ENCODE data around the gene ICA1.
A peak's percentile ranks its signal among the peaks of the same experiment; 100 is the strongest.

The ICA1 gene

DNA sequence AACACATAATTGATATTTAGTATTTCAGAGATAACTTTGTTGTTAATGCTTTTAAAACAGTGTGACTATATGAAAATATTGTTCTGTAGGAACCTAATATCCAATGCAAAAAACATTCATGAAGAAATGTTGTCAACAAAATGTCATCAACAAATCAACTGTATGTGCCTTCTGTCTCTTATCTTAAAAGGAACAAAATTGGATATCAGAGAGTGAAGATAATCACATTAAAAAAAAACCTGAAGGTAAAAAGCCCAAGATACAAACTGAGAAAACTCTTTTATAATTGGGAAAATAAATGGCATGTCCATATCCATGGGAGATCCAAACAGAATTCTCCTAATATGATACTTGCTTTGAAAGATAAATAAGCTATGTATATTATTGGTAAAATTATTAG is 33.9 kb downstream of the ICA1 start:
- DNase-seq (ENCODE audit: low read depth, low spot score) = no peak

DNA sequence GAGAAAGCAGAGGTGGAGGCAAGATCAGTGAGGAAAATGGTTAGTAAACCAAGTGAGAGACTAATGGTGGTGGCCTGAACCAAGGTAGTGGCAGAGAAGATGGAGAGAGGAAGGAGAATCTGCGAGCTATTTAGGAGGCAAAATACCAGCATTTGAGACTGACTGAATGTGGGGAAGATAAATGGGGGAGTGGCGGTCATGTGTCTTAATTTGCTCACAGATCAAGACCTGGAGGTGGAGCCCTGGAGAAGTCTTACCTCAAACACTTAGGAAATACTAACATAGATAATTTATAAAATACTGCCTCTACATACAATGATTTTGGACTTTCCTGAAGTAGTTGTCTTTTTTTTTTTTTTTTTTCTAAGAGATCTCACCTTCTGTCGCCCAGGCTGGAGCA is 34.7 kb downstream of the ICA1 start:
- DNase-seq (ENCODE audit: low read depth, low spot score) = no peak

DNA sequence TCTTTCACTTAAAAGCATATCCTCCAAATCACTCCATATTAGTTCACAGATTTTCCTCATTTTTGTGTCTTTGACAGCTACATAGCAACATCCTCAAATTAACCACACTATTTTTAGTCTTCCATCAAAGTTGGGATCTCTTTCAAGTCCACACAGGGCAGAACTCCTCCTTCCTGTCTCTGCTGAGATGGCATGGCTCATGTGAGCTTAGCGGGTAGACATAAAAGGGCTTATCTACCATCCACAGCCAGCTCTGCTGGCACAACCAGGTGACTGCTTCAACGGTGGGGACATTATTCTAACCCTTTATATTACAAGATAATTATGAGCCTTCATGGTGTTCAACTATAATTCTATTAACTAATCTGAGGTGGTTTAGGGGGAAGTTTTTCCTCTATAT is 35.5 kb downstream of the ICA1 start:
- no peak for DNase-seq (ENCODE audit: low read depth, low spot score)

DNA sequence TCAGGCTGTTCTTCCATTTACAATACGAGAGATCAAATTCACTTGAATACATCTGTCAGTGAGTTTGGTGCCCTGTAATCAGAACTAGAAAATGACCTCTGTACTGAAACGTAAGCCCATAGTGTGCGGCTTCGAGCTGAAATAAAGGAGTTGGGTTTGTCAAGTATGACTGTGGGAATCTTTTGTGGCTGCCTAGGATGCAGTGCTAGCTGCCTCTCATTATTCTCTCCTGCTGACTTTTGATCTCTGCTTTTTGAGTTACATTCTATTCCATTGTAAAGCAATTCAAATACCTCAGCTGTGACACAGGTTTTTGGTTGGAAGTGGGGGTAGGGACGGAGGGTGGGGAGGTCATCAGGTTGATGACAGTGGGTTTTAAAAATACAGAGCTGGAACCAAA is 40.4 kb downstream of the ICA1 start:
- no peak for DNase-seq (ENCODE audit: low read depth, low spot score)

DNA sequence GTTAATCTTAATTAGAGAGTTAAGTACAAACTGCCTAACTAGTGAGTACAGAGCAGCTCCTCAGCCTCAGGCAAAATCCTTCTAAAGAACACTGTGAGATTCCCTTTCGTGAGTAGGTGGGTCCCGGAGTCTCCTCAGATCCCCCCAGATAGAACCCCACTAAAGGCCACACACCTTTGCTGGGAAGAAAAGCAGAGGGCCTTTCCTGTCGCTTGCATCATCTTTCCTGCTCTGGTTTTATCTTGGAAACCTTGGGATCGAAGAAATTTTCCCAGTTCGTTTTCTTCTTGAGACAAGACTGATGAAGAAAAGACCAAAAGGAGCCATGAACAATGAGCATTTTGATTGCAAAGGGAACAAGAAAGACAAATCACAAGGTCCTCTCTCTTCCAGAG is 40.9 kb downstream of the ICA1 start:
- DNase-seq (ENCODE audit: low read depth, low spot score) = no peak

DNA sequence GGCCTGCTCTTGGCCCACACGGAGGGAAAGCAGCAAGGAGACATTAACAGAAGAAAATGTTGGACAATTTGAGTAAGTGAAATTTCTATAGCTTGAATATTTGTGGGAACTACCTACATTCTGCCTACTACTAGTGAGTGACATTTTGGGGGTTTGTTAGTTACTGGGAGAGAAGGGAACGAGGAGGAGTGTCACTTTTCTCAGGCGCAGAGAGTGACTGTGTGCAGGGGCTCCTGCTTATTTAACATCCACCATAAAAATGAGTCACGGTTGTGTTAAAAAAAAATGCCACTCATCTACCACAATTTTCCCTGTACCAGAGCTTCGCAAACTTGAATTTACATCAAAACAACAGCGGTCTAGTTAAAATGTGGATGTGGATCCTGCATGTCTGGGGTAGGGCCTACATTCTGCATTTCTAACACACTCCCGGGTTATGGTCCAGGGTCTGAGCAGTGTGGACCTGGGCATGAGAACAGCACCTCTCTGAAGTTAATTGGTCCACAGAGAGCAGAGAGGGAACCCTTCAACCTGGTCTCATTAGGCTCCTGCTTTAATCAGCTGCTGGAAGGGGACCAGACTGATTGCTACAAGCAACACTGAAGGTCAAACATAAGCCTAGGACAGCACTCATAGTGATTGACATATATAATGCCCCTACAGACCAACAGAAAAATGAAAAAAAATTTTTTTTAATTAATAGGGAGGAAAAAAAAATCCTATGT is 41.4 kb downstream of the ICA1 start:
- no peak for DNase-seq (ENCODE audit: low read depth, low spot score)

DNA sequence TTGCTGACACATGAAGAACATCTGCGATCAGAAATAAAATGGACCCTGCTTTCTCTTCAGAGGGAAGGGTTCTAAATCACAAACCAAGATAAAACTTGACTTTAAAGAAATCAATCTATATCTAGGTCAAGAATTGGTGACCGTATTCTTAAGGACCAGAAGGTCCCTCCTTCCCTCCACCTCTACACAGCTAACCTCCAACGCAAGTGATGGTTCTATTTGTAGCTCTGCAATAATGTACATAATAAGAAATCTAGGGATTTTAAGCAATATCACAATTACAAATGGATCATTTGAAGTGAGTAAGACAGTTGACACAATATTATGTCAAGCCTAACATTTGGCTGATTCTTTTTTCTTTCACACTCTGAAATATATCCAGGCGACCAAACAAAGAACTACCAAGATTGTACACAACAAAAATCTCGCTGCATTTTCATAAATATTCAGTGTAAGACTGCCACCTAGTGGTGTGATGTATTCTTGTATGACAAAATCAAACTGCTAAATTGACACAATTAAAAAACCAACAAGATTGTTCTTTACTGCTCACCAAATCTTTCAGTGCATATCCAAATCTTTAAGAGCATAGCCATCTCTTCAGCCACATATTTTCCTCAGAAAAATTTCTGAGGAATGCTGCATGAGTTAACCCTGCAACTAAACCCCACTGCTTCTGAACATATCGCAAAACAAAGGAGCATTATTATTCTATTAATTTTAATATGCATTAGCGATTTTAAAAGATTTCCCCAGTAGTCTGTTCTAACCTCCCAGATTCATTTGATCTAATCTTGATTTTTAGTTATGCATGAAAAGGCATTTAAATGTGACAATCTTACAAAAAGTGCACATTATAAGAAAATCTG is 44.5 kb downstream of the ICA1 start:
- peak; percentile 79 for DNase-seq (ENCODE audit: low read depth, low spot score)

DNA sequence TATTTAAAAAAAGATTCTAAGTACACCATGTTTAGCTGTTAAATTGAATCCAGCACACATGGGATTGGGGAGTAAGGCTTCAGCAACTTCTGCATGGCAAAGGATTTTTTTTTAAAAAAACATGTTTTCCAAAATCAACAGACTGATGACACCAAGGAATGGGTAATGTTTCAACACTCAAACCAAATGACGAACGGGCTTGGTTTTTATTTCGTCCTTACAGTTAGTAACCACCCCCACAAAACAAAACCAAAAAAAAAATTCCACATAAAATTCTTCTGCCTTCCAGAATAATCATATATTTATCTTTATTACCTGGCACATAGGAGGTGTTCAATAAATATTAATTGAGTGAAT is 45.7 kb downstream of the ICA1 start:
- DNase-seq (ENCODE audit: low read depth, low spot score) = no peak

DNA sequence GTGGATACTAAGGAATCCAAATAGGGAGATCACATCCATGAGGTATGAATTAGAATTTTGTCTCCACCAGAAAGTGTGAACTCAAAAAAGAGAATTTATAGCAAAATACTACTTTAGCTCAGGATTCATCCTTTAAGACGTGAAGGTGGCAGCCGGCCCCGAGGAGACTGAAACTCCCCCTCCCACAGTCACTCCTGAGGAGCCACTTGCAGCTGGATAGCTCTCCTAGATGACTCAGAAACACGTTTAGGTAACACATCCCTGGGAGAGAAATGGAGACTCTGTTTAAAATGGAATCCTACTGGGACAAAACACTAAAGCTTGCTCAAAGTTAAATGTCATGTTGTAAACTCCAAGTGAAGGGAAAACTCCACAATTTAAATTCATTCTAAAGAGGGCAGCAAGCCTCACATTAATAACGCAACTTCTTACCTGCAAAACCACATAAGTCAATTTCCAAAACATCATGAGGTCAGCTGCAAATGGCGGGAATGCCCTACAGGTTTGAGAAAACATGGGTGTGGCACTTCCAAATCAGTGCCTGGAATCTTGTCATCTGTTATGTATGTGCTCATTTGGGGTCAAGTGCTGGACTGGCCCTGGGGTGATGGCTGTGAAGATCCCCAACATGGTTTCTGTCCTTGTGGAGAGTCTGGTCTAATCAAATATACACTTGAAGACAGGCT is 46.2 kb downstream of the ICA1 start:
- DNase-seq (ENCODE audit: low read depth, low spot score) = no peak

DNA sequence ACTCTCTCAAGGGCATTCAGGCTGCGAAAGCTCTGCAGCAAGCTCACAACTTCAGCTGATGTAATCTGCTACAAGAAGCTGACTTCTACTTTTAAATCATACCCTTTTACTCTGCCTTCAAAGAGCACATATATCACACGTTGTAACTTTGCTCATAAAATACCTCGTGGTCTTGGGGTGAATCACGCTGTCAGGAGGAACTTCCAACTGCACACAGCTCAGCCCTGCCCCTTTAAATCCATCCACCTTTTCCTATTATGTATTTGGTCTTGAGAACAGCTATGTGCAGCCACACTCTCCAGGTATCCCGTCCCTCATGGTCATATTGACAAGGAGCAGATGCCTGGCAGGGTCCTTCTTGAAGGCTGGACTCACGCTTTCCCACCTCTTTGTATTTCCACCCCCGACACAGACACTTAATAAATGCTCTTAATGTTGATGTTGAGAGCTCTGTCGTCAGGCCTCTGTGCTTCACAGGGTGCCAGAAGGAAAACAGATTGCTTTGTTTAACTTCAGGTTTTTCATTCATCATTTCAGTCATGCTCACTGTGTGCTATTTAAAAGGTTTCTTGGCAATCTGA is 47.6 kb downstream of the ICA1 start:
- DNase-seq (ENCODE audit: low read depth, low spot score) = peak; percentile 20

DNA sequence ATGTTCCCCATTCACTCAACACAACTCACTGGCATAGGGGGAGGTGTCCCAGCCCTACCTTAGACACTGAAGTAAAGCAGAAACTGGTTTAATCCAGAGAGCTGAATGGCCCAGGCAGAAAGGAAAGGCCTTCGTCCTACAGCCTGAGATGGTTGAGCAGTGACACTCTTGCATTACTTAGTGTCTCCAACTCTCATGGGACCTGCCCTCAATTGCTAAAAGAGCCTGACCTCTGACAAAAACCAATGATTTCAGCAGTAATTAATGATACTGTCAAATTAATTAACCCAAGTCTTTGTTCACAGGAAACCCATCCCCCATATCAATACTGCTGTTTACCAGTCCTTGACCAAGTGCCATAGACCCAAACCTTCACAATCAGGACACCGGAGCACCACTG is 48.6 kb downstream of the ICA1 start:
- no peak for DNase-seq (ENCODE audit: low read depth, low spot score)

DNA sequence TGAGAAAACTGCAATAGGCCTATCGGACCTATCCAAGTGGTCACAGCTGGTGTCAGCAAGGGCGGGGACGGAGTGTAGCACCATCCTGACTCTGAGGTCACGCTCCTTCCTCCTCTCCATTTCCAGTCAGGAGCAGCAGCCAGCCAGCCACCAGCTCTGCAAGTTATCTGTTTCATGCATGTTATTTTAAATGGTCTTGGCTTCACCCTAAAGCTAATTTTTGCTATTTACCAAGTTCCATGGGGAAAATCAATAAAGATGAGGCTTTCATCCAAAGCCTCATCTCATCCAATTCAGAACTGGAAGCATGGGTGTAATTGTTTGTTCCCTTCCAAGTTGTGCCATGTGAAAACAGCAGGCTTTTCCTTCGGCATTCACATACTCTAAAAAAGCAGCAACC is 49.3 kb downstream of the ICA1 start:
- no peak for DNase-seq (ENCODE audit: low read depth, low spot score)

DNA sequence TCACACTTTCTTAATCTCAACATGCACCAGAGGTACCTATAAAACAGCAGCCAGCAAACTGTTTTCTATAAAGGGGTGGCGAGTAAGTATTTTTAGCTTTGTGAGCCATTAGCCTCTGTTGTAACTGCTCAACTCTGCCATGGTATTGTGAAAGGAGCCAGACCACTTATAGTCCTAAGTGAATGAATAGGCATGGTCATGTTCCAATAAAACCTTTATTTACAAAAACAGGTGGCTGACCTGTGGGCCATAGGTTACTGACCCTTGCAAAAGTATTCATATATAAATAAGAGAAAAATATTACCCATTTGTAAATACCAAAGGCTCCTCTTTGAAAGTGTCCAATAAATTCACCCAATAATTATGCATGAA is 50.3 kb downstream of the ICA1 start:
- no peak for DNase-seq (ENCODE audit: low read depth, low spot score)

DNA sequence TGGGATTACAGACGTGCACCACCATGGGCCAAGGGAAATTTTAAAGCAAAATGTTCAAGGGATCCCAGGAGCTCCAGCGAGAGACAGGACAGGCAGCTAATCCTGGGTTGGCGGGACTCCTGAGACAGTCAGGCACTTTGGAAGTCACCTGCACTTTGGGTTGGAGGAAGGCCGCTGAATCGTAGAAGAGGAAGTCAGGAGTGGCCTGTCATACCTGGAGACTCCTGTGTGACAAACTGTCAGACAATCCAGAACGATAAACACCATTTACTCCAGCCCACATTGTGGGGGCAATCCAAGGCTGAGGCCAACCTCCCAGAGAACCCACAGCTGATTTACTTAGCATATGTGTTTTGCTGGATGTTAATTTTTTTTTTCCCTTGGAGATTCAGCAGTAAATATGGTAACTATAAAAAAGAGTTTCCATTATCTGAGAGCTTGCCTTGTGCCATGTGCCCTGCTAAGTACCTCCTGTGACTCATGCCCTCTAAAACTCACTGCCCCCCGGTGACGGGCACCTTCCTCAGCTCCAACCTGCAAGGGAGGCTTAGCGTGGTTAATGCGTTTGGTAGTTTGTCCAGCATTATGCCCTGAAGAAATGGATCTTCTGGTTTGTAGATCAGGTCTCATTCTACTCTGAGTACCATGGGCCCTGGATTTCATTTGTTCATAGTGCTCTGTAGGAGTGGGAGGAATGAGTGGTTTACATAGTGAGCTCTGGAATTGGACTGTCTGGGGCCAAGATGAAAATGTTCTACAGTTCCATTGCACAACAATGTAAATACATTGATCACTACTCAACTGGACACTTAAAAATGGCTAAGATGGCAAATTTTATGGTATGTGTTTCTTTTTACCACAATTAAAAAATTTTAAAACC is 50.9 kb downstream of the ICA1 start:
- DNase-seq (ENCODE audit: low read depth, low spot score) = no peak

DNA sequence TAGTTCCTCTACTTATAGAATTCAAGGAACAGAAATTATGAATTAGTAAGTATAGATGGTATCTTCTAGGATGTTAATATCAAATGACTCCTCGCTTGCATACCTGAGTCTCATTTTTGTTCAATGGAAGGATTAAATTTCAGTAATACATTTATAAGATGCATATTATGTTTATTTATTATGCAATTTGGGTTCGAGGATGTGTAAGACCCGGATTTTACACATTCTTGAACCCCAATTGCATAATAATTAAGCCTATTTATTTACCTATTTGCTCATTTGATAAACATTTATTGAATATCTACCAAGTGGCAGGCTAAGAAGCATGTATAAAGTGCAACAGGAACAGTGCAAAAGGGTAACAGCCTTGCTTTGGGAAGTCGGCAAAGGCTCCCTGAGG is 52.6 kb downstream of the ICA1 start:
- no peak for DNase-seq (ENCODE audit: low read depth, low spot score)

DNA sequence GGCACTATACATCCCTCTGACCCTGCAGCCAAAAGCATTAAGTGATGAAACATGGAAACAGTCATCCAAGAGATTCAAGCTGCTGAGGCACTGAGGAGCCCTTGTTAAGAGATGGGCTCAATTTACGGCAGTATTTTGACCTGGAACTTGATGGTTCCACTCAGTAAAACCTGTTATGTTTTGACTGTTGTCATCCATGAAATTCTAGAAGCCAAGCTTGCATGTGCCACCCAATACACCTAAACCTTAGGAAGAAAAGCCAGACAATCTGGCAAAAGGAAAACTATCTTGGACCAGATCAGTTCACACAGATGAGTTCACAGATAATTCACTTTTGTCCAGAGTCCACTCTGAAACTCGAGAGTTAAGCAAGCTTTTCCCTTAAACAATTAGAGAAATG is 53.2 kb downstream of the ICA1 start:
- DNase-seq (ENCODE audit: low read depth, low spot score) = no peak

DNA sequence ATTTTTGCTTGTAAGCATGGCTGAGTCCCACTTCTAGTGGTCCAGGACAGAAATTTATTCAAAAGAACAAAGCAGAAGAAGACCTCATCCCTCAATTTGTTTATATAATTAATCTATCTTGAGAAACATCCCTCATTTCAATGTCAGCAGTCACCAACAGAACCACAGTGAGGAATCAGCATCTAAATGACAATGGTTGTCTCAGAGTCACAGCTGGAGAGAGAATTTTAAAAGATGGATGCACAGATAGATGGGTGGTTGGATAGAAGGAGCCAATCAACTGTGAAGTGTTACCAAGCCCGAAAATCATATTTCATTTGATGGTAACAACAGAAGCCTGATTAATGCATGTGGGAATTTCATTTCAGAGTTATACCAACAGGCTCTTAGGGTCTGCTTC is 55.0 kb downstream of the ICA1 start:
- no peak for DNase-seq (ENCODE audit: low read depth, low spot score)

DNA sequence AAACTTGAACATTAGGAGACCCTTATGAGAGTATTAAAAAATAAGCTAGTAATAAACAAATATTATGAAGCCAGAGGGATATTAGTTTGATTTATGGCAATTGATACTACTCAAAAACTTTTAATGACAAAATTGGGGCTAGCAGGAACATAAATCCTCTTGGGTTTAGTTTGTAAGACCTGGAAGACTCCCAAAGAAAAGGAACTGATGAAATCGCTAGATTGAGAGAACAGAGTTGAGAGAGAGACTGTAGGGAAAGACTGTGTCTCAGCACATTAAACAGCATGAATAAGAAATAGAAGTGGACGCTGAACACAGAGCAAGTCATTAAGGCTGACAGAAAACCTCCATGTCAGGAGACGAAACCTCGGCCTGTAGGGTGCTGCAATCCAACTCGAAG is 56.4 kb downstream of the ICA1 start:
- DNase-seq (ENCODE audit: low read depth, low spot score) = no peak

DNA sequence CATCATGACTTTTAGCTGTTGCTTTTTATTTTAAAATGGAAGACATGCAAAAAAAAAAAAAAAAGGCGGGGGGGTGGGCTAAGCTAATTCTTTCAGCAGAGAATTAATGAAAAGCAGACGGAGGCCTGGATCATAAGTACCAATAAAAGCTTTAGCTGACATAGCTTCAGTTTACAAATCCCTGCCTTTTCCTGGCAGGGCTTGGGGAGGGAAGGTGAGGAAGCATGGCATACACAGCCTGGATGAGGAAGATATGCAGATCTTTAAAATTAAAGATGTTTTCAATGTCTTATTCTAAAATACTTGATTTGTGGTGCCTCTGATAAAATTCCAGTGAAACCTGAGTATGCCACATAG is 57.0 kb downstream of the ICA1 start:
- DNase-seq (ENCODE audit: low read depth, low spot score) = no peak

DNA sequence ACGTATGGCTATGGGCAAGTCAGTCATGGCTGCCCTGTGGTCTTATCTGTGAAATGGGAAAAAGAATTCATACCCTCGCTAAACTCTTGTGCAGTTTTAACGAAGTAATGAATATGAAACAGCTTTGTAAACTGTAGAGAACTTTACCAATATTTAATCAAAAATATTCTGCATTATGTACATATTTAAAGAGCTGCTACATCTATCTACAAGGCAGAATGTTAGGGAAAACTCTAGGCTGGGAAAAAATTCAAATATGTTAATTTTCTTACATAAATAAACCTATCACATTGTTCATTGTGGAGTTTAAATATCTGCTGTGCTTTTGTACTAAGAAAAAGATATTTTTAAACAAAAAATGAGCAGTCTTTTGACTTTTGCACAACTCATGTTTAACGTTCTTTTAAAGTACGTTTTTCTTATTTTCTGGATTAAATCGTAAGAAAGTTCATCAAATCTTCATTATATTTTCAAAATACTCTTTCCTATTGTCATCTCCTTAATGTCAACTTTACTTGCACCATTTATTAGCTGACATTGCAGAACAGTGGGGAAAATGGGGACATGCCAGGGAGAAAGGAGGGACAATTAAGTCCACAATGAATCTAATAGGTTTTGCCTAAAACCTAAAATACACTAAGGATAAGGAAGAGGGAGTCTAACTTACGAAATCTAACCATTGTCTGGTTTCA is 57.5 kb downstream of the ICA1 start:
- DNase-seq (ENCODE audit: low read depth, low spot score) = no peak

DNA sequence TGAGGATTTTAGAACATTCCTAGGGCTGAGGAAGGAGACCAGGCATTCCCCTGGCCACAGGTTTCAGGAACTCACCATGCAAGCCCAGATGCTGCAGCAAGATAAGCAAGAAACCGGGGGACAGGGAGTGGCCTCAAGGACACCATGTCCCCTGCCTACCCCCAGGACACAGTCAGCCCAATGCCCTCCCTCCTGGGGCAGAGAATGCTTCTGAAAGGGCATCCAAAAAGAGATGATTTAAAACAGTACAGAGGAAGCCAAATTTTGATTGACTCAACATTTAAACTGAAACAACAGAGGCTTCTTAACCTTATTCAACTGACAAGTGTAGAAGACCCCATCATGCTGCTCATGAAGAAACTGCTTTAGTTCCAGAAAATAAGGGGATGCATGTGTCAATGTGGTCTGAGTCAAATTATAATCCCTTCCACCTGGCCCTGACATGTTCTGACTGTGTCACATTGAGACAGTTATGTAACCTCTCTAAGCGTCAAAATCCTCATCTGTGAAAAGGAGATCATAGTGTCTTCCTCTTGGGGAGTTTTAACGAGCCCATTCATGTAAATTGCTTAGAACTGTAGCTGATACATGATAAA is 60.0 kb downstream of the ICA1 start:
- DNase-seq (ENCODE audit: low read depth, low spot score) = no peak

All from astrocyte of the hippocampus (primary cell).